Trophoblast cell (in vitro differentiated cells and primary cell): ENCODE data around the gene TNP2.

Experiments
- DNase-seq, 2 donors: peaks; one replicate each; pipeline ENCODE4 v3.0.0-alpha.2; 2016
- H2AFZ ChIP-seq: 2 replicates; pipeline ENCODE4 v1.6.1; 2013; ENCODE audit warnings: low read length, moderate library complexity, mild to moderate bottlenecking; ENCODE audit not compliant: insufficient read depth, poor library complexity
- H2AK5ac ChIP-seq: 2 replicates; pipeline ENCODE4 v1.6.1; 2013; ENCODE audit warnings: mild to moderate bottlenecking, low read length
- H2BK120ac ChIP-seq: 2 replicates; pipeline ENCODE4 v1.6.1; 2013; ENCODE audit warnings: low read length, mild to moderate bottlenecking, moderate library complexity; ENCODE audit not compliant: insufficient read depth, poor library complexity
- H2BK12ac ChIP-seq: 2 replicates; pipeline ENCODE4 v1.6.1; 2013; ENCODE audit warnings: mild to moderate bottlenecking, low read length, moderate library complexity
- H2BK5ac ChIP-seq: 2 replicates; pipeline ENCODE4 v1.6.1; 2013; ENCODE audit warnings: low read length, low read depth, moderate library complexity, mild to moderate bottlenecking; ENCODE audit not compliant: poor library complexity
- H3K14ac ChIP-seq: 2 replicates; pipeline ENCODE4 v1.6.1; 2013; ENCODE audit warnings: mild to moderate bottlenecking, low read length
- H3K18ac ChIP-seq: 2 replicates; pipeline ENCODE4 v1.6.1; 2013; ENCODE audit warnings: mild to moderate bottlenecking, low read length
- H3K23ac ChIP-seq: 2 replicates; pipeline ENCODE4 v1.6.1; 2013; ENCODE audit warnings: low read length
- H3K27ac ChIP-seq: 2 replicates; pipeline ENCODE4 v1.5.1; 2013; ENCODE audit warnings: low read depth, mild to moderate bottlenecking, inconsistent platforms, low read length, moderate library complexity
- H3K27me3 ChIP-seq: 2 replicates; pipeline ENCODE4 v1.6.1; 2013; ENCODE audit warnings: inconsistent platforms, mild to moderate bottlenecking, low read length, moderate library complexity; ENCODE audit not compliant: insufficient read depth
- H3K36me3 ChIP-seq, 2 experiments: 1 replicate in 1 of 2; 2 replicates in 1 of 2; pipeline ENCODE4 v1.6.1; 2013; ENCODE audit warnings: low read length in 2 of 2, mild to moderate bottlenecking in 2 of 2, moderate library complexity in 1 of 2; ENCODE audit not compliant: insufficient read depth in 2 of 2, control insufficient read depth in 1 of 2
- H3K4ac ChIP-seq: 2 replicates; pipeline ENCODE4 v1.6.1; 2013; ENCODE audit warnings: low read depth, mild to moderate bottlenecking, low read length, moderate library complexity
- H3K4me1 ChIP-seq, 2 experiments: 1 replicate in 1 of 2; 2 replicates in 1 of 2; pipeline ENCODE4 v1.6.1; 2013; ENCODE audit warnings: low read length in 2 of 2, mild to moderate bottlenecking in 2 of 2, moderate library complexity in 1 of 2; ENCODE audit not compliant: insufficient read depth in 2 of 2, control insufficient read depth in 1 of 2
- H3K4me2 ChIP-seq: 2 replicates; pipeline ENCODE4 v1.6.1; 2013; ENCODE audit warnings: inconsistent platforms, mild to moderate bottlenecking, low read length, moderate library complexity
- H3K4me3 ChIP-seq: 2 replicates; pipeline ENCODE4 v1.5.1; 2013; ENCODE audit warnings: mild to moderate bottlenecking, low read depth, low read length, inconsistent platforms
- H3K79me1 ChIP-seq: one replicate; pipeline ENCODE4 v1.6.1; 2013; ENCODE audit warnings: low read length
- H3K79me2 ChIP-seq: 2 replicates; pipeline ENCODE4 v1.6.1; 2013; ENCODE audit warnings: low read length, mild to moderate bottlenecking; ENCODE audit not compliant: control insufficient read depth, insufficient read depth, poor library complexity
- H3K9ac ChIP-seq: 2 replicates; pipeline ENCODE4 v1.6.1; 2013; ENCODE audit warnings: mild to moderate bottlenecking, low read length
- H3K9me3 ChIP-seq: 2 replicates; pipeline ENCODE4 v1.6.1; 2013; ENCODE audit warnings: low read depth, mild to moderate bottlenecking, control low read depth, inconsistent platforms, low read length; ENCODE audit not compliant: insufficient read depth
- H4K12ac ChIP-seq: 2 replicates; pipeline ENCODE4 v1.6.1; 2013; ENCODE audit warnings: low read depth, mild to moderate bottlenecking, low read length, moderate library complexity
- H4K8ac ChIP-seq: 2 replicates; pipeline ENCODE4 v1.6.1; 2013; ENCODE audit warnings: low read depth, mild to moderate bottlenecking, low read length, moderate library complexity
- H4K91ac ChIP-seq: one replicate; pipeline ENCODE4 v1.6.1; 2013; ENCODE audit warnings: low read depth, mild to moderate bottlenecking, low read length, moderate library complexity
- WGBS: extraction: QIAGEN DNeasy Blood & Tissue Kit; methylation state at CpG from one replicate; pipeline ENCODE4 v1.1.7; 2013; ENCODE audit warnings: missing lambda C conversion rate; ENCODE audit not compliant: insufficient read length, insufficient coverage; ENCODE audit errors: extremely low coverage; 5-methylcytosine and 5-hydroxymethylcytosine counted together

Gene TNP2

GRCh38 chr16:11252482-11252931, 16.6 kb downstream of the TNP2 start:
- Histone ChIP-seq H3K18ac (no peak overlapping the region), H3K14ac (no peak overlapping the region)

DNA sequence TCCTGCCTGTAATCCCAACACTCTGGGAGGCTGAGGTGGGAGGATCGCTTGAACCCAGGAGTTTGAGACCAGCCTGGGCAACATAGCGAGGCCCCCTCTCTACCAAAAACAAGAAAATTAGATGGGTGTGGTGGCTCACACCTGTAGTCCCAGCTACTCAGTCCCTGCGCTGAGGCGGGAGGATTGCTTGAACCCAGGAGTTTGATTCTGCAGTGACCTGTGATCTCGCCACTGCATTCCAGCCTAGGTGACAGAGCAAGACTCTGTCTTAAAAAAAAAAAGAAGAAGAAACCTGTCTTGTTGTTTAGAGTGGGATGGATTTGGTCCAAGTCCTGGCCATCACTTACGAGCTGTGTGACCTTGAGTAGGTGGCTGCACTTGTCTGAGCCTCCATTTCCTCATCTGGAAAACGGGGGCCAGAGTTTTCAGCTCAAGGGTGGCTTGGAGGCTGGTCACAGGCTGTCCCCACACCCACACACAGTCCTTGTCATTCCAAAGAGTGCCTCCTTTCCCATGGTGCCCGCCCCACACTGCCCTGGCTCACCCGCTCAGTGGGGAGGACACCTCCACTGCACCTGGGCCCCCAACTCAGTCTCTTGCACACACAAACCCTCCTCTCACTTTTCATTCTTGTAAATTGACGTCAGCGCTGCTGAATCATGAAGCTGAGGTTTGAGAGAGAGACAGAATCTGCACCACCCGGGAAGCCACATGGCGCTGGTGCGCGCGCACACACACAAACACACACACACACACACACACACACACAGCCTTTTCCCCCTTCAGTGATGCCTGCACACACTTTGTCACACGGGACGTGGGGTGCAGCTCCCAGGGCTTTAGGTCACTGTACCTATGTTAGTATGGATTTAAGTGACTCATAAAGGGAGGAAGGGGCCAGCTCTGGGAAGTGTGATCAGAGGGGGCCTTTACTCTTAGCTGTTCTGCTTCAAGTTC, 17.3 kb downstream of the TNP2 start:
- no peak overlapping the region for H2BK120ac ChIP-seq
- H3K27ac ChIP-seq = no peak overlapping the region
- H2BK5ac ChIP-seq = no peak overlapping the region
- H3K9ac ChIP-seq = no peak overlapping the region
- peaks cover 9 to 14% of the 10 kb centered on the region in 2 experiments for H3K4me1 ChIP-seq
- H2AFZ ChIP-seq = no peak overlapping the region
- H3K9me3 ChIP-seq = no peaks in the 10 kb centered on the region
- H3K4me3 ChIP-seq = no peak overlapping the region
- H3K27me3 ChIP-seq = no peaks in the 10 kb centered on the region
- no peak overlapping the region for H3K14ac ChIP-seq
- H3K36me3 ChIP-seq = peaks cover 7 to 8% of the 10 kb centered on the region in 2 experiments
- DNase-seq = no peak
- no peak overlapping the region for H4K8ac ChIP-seq
- no peak overlapping the region for H3K4ac ChIP-seq
- no peak overlapping the region for H2AK5ac ChIP-seq
- H4K12ac ChIP-seq = no peak overlapping the region
- peaks cover 18% of the 10 kb centered on the region for H3K79me2 ChIP-seq
- H3K4me2 ChIP-seq = no peak overlapping the region
- H4K91ac ChIP-seq = no peak overlapping the region
- H3K18ac ChIP-seq = no peak overlapping the region
- H3K23ac ChIP-seq = no peak overlapping the region
- no CpG with 5 or more reads among the region's 18 CpGs for WGBS
- H2BK12ac ChIP-seq = no peak overlapping the region
- H3K79me1 ChIP-seq = peaks cover 17% of the 10 kb centered on the region

More at GRCh38 chr16:11252482-11252931, 16.6 kb downstream of the TNP2 start:
- Histone ChIP-seq H2BK120ac (no peak overlapping the region), H3K27ac (no peak overlapping the region), H3K79me1 (peaks cover 20% of the 10 kb centered on the region), H2BK5ac (no peak overlapping the region), H3K4me3 (no peak overlapping the region), H2AK5ac (no peak overlapping the region), H3K9me3 (no peaks in the 10 kb centered on the region), H4K12ac (no peak overlapping the region), H3K9ac (no peak overlapping the region), H3K36me3 (peaks cover 7 to 8% of the 10 kb centered on the region in 2 experiments), H3K4me1 (peaks cover 12 to 19% of the 10 kb centered on the region in 2 experiments), H2BK12ac (no peak overlapping the region), H3K4me2 (no peak overlapping the region), H3K23ac (no peak overlapping the region), H3K79me2 (peaks cover 18% of the 10 kb centered on the region), H4K91ac (no peak overlapping the region), H3K27me3 (no peaks in the 10 kb centered on the region), H3K4ac (no peak overlapping the region), H4K8ac (no peak overlapping the region), H2AFZ (no peak overlapping the region)
- no CpG with 5 or more reads among the region's 8 CpGs for WGBS
- no peak for DNase-seq

DNA sequence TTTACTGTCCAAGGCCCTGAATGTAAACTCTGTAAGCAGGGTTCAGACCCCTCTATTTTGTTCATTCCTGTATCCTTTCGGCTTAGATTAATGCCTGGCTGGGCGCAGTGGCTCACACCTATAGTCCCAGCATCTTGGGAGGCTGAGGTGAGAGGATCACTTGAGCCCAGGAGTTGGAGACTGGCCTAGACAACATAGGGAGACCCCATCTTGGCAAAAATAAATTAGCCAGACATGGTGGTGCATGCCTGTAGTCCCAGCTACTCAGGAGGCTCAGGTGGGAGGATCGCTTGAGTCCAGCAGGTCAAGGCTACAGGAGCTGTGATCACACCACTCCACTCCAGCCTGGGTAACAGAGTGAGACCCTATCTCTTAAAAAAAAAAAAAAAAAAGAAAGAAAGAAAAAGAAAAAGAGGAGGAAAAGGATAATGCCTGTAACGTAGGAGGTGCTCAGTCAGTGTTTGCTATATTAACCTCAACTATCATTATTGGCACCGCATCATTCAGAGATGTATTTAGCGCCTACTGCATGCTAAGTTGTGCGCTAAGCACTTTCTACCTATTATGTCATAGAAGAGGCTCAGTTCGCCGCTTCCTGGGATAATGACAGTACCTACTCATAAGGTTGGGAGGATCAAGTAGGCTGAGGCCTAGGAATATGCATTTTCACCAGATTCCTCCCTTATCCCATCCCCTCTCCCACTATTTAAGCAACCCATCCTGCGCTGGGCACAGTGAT, 18.2 kb downstream of the TNP2 start:
- WGBS = no CpG with 5 or more reads among the region's 10 CpGs
- DNase-seq = no peak
- Histone ChIP-seq H3K9me3 (no peaks in the 10 kb centered on the region), H3K18ac (no peak overlapping the region), H3K23ac (no peak overlapping the region), H3K14ac (no peak overlapping the region), H3K4me2 (no peak overlapping the region), H3K27ac (no peak overlapping the region), H3K4me3 (no peak overlapping the region), H2AFZ (no peak overlapping the region), H3K4ac (no peak overlapping the region), H4K8ac (no peak overlapping the region), H3K27me3 (no peaks in the 10 kb centered on the region), H4K12ac (no peak overlapping the region), H2BK5ac (no peak overlapping the region), H3K79me2 (peaks cover 14% of the 10 kb centered on the region), H2BK12ac (no peak overlapping the region), H3K9ac (no peak overlapping the region), H2AK5ac (no peak overlapping the region), H3K36me3 (peaks cover 7 to 8% of the 10 kb centered on the region in 2 experiments), H4K91ac (no peak overlapping the region), H3K4me1 (peaks cover 7 to 12% of the 10 kb centered on the region in 2 experiments), H2BK120ac (no peak overlapping the region), H3K79me1 (peaks cover 10% of the 10 kb centered on the region)

GRCh38 chr16:11250091-11250785, 18.9 kb downstream of the TNP2 start:
- Histone ChIP-seq H3K14ac (no peak overlapping the region), H3K4me2 (no peak overlapping the region), H3K4me1 (peaks cover 7 to 12% of the 10 kb centered on the region in 2 experiments), H4K12ac (no peak overlapping the region), H2AK5ac (no peak overlapping the region), H3K23ac (no peak overlapping the region), H3K36me3 (peaks cover 7 to 8% of the 10 kb centered on the region in 2 experiments), H2AFZ (no peak overlapping the region), H3K9ac (no peak overlapping the region), H2BK5ac (no peak overlapping the region), H3K9me3 (no peaks in the 10 kb centered on the region), H3K4ac (no peak overlapping the region), H3K18ac (no peak overlapping the region), H2BK120ac (no peak overlapping the region), H2BK12ac (no peak overlapping the region), H3K79me1 (peaks cover 5% of the 10 kb centered on the region), H4K91ac (no peak overlapping the region), H3K27ac (no peak overlapping the region), H3K27me3 (no peaks in the 10 kb centered on the region), H4K8ac (no peak overlapping the region), H3K79me2 (peaks cover 8% of the 10 kb centered on the region), H3K4me3 (no peak overlapping the region)
- WGBS = no CpG with 5 or more reads among the region's 16 CpGs
- DNase-seq = peak in 1 of 2 donors; percentile 18
